HG03460 (cell line): ENCODE results near the gene TMEM92.
"Not testable (repeated sequence)": the region's sequence is repeated elsewhere in the genome, so short reads cannot be mapped to it uniquely, and the experiment has no call there.

ENCODE experiments used
- ATAC-seq: cut with Tn5 transposase; IDR thresholded peaks from one replicate; pipeline ENCODE4 v1.9.1; 2021; ENCODE audit not compliant: unreplicated experiment

TMEM92 gene

GRCh38 chr17:50261051-50261915 lies 13.0 kb upstream of the TMEM92 start:
- no peak for ATAC-seq

DNA sequence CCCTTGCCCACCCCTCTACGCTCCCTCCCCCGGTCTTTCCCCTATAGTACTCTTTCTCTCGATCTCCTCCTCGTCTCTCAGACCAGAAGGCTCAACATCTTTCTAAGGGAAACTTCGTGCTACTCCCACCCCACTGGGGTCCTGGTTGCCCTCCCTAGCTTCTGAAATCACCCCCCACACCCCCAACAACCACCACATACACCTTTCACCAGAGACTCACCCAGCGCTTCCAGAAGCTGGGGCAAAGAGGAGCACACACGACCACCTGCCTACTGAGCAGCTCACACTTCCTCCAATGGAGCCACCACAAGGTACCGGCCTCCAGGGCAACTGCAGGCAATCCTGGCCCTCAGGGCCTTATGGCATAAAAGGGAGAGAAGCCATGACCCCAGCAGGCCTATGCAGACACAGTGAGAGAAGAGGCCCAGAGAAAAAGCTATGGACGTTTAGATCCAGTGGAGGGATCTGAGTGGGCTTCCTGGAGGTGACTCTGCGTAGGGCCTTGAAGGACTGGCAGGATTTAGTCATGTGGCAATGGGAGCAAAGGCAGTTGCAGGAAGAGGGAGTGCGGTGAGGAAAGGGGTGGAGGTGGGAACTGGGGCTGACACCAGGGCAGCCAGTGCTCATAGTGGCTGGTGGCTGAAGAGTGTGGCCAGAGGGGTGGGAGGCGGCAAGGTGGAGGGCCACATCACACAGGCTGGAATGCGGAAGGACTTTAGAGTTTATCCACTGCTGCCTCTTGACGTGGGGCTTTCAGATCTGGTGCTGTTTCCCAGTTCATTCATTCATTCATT lies 12.1 kb upstream of the TMEM92 start:
- no peak for ATAC-seq

- no peak for ATAC-seq
Observed at GRCh38 chr17:50263331-50264262, 10.7 kb upstream of the TMEM92 start.

GRCh38 chr17:50264263-50265113 lies 9.8 kb upstream of the TMEM92 start:
- no peak for ATAC-seq

DNA sequence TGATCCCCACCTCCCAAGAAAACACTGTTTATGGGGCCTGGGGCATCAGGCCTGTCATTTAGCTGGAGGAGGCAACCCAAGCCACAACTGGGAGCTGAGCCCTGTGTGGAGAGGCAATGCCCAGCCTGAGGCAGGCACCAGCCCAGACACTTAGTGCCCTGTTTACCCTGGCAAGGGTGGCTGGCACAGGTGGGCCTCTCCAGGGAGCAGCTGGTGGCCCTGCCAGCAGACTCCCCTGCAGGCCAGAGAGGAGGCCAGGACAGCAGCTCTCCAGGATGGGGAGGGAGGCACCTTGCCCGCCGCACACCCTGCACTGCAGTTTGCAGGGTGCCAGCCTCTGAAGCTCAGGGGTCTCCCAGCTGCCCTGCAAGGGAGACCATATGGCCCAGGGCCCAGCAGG lies 9.1 kb upstream of the TMEM92 start:
- no peak for ATAC-seq

- no peak for ATAC-seq
Observed at GRCh38 chr17:50265690-50266315, 8.5 kb upstream of the TMEM92 start.

GRCh38 chr17:50266384-50267073 lies 7.7 kb upstream of the TMEM92 start:
- ATAC-seq: no peak

GRCh38 chr17:50267074-50267841 lies 7.0 kb upstream of the TMEM92 start:
- no peak for ATAC-seq

GRCh38 chr17:50268026-50268425 lies 6.2 kb upstream of the TMEM92 start:
- no peak for ATAC-seq

- ATAC-seq: no peak
Observed at GRCh38 chr17:50268743-50269275, 5.5 kb upstream of the TMEM92 start.

DNA sequence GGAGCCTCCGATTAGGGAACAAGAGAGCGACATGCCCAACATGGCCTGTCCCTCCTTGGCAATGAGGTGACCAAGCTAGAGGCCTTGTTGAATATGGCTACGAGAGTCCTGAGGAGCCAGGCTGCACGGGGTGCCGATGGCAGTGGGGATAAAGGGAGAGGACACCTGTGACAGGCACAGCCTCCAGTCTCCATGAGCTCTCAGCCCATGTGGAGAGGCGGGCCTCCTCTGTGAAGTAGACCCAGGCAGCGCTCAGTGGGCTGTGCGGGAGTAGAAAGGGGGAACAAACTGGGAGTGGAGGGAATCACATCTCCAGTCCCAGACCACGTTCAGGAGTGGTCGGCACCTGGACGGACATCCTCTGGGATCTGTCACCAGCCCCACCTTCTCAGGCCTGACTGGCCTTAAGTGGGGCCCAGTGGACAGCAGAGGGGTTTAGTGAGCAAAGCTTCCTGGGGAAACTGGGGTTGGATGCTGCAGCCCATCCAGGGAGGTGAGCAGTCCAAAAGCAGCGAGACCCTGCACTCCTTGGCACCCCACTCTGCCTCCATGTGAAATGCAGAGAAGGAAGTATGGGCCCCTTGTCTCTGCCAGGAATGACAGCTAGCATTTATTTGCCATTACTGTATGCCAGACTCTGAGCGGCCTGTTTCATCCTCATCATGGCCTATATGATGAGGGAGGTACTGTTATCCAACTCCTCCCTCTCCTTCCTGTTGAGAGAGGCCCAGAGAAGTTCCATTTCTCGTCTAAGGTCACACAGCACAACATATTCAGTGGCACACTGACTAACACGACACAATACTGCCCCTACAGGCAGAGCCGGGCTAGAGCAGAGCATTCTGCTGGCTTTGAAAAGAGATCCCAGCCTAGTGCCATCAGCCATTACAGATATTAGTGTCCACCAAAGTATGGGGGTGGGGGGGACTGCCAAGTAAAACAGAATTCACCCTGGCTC lies 4.5 kb upstream of the TMEM92 start:
- no peak for ATAC-seq

- no peak for ATAC-seq
Observed at GRCh38 chr17:50270435-50271362, 3.6 kb upstream of the TMEM92 start.

- not testable (repeated sequence) for ATAC-seq
Observed at GRCh38 chr17:50271363-50271750, 2.9 kb upstream of the TMEM92 start.

- ATAC-seq: no peak
Observed at GRCh38 chr17:50272246-50272645, 2.0 kb upstream of the TMEM92 start.

GRCh38 chr17:50272711-50273653 lies 1.3 kb upstream of the TMEM92 start:
- no peak for ATAC-seq
